ENCODE data around the gene PHF14.

The PHF14 gene

GRCh38 chr7:11212816-11213215, 239.1 kb downstream of the PHF14 start:
- no peak for DNase-seq

GRCh38 chr7:11213266-11213665, 239.6 kb downstream of the PHF14 start:
- no peak for DNase-seq

GRCh38 chr7:11216276-11216675, 242.6 kb downstream of the PHF14 start:
- DNase-seq: no peak

- no peak for DNase-seq
These were observed 244.3 kb downstream of the PHF14 start for GRCh38 chr7:11217848-11218565.

All from stimulated activated CD4-positive, alpha-beta T cell treated with anti-CD3 and anti-CD28 coated beads, Interleukin-1b, Interleukin-23, amount 100 ng/mL, for 48 hours (primary cell).